ENCODE data around the gene TF.

Gene TF

DNA sequence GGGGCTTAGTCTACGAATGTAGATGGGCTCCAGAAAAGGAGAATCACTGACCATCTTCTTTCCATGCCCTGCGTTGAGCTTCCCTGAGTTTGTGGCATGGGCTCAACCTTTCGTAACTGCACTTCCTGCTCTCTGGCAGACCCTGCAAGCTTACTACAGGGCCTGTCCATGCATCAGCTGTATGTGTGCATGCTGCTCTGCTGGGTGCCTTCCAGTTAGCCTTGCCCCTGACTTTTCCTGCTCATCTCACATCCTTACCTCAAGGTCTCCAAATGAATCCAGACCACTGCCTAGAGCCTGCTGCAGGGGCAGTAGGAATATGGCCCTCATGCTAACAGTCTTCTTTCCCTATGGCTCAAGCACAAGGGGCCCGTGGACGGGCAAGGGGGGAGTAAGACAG is 2.0 kb upstream of the TF start:
- DNase-seq, result no peak
- in situ Hi-C loops (cut with HindIII; ENCODE audit: low pct_ligation_motif_present, low pct_unique_long_range_greater_than_20kb, low sequenced_read_pairs), result no loop called here

DNA sequence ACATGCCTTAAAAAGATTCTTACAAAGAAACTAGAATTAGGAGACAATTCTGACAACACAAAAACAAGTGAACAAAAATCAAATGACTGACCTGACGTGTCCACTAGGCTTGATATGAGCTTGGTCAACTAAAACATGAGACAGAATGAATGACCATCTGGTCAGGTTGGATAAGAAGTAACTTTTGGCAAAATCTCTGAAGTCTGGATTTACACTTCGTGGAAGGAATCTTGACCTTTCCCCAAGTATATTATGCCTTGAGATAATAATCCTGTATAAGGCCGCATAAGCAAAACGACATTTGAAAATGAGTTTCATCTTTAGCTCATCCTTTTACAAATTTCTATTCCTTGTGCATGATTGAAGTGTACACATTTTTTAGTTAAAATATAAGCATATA is 1.1 kb upstream of the TF start:
- no peak for DNase-seq
- in situ Hi-C loops (cut with HindIII; ENCODE audit: low pct_ligation_motif_present, low pct_unique_long_range_greater_than_20kb, low sequenced_read_pairs), result no loop called here

DNA sequence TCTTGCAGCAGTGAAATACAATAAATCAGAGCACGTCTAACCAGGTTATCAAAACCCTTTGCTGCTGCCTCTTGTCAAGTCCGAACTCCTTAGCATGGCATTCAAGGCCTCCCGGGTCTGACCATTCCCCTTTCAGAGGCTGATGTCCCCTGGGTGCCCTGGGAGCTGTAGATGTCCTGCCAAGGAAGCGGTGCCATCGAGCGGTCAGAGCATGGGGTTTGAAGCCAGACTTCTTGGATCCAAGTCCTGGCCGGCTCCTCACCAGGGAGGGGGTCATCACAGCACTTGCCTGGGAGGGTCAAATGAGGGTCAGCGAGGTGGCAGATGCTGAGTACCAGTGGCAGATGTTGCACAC is 496 bp downstream of the TF start:
- in situ Hi-C loops (cut with HindIII; ENCODE audit: low pct_ligation_motif_present, low pct_unique_long_range_greater_than_20kb, low sequenced_read_pairs), result no loop called here
- DNase-seq, result no peak

DNA sequence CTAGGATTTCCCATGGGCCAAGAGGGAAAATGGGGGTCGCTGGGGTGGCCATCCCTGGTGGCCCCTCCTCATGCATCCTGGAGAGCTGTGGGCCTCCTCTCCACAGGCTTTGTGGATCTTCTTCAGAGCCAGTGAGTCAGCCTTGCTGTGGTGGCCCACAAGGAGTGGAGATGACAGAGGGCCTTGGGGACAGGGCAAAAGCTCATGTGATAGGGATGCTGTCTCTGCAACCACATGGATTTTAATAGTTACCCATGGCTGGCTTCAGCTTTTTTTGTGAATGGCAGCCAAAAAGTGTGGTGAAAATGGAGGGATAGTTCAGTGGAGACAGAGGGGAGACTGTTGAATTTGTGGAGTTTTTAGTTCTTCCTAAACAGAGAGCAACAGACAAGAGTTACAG is 1.2 kb downstream of the TF start:
- in situ Hi-C loops (cut with HindIII; ENCODE audit: low pct_ligation_motif_present, low pct_unique_long_range_greater_than_20kb, low sequenced_read_pairs), result no loop called here
- no peak for DNase-seq

DNA sequence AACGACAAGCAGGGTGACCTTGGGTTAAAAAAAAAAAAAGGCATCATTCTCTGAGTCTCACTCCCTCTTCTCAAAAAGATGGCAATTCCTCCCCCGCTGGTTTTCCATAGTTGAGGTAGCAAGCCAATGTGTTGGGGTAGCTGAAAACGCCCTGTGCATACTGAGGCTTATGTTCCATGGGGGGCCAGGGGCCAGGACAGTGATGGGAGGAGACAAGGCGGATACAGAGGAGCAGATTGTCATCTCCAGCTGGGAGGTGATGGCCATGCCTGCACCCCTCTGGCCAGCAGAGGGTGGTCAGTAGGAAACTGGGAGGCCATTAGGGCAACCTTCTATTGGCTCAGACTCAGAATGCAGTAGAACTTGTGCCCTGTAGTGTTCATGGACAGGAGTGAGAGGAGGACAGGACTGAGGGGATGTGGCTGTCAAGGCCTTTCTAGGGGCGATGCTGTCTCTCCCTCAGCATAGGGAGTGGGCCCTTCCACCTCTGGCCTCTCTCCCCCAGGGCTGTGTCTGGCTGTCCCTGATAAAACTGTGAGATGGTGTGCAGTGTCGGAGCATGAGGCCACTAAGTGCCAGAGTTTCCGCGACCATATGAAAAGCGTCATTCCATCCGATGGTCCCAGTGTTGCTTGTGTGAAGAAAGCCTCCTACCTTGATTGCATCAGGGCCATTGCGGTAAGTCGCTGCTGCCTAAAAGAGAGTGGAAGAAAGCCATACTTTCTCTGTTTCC is 1.9 kb downstream of the TF start:
- in situ Hi-C loops (cut with HindIII; ENCODE audit: low pct_ligation_motif_present, low pct_unique_long_range_greater_than_20kb, low sequenced_read_pairs), result no loop called here
- no peak for DNase-seq

DNA sequence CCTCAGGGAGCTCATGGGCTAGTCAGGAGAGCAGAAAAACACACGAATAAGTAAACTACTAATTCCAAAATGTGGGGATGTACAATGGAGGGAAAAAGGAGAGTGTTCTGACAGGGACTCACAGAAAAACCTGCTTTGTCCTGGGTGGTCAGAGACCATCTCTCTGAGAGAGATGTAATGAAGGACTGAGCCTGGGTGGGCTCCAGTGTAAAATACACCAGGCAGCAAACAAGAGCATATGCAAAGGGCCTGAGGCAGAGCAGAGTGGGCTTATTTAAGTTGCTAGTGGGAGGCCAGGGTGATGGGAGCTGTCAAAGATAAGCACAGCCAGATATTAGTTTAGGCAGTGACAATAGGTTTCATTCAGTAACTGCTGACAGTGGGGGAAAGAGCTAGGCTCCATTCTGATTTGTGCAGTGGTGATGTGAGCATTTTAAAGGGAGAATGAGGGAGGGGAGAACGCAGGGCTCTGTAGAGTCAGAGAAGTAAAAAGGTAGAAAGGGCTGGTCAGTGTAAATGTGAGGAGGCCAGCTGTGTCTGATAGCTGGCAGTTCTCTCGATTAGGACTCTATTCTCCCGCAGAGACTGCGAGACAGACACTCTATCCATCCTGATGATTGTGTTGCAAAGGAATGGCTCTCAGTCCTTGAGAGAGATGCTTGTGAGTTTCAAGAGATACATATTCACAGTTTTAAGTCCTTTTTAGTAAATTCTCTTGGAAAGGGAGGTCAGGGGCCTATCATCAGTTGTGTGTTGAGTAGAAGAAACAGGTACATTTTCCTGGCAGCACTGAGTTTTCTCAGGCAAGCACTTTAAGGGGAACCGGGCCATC is 3.5 kb downstream of the TF start:
- in situ Hi-C loops (cut with HindIII; ENCODE audit: low pct_ligation_motif_present, low pct_unique_long_range_greater_than_20kb, low sequenced_read_pairs), result no loop called here

DNA sequence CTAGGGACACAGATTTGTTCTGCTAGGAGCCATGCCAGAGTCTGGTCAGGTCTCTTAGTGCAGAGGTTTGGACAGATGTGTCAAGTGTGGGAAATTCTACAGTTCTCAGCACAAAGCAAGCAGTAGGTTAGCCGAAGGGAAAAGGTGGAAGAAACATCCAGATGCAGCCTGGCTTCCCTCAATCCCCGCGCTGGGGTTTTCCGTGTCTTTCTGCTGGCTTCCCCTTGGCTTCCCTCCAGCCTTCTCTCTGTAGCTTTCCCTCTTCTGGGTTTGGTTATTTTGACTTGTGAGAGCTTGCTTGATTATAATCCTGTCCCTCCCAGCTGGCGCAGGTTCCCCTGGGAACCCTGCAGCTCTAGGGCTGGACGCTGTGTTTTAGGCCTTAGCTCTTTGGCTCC is 4.1 kb downstream of the TF start:
- no peak for DNase-seq
- in situ Hi-C loops (cut with HindIII; ENCODE audit: low pct_ligation_motif_present, low pct_unique_long_range_greater_than_20kb, low sequenced_read_pairs), result no loop called here

More for the DNA sequence above, 3.5 kb downstream of the TF start:
- DNase-seq, result no peak

DNA sequence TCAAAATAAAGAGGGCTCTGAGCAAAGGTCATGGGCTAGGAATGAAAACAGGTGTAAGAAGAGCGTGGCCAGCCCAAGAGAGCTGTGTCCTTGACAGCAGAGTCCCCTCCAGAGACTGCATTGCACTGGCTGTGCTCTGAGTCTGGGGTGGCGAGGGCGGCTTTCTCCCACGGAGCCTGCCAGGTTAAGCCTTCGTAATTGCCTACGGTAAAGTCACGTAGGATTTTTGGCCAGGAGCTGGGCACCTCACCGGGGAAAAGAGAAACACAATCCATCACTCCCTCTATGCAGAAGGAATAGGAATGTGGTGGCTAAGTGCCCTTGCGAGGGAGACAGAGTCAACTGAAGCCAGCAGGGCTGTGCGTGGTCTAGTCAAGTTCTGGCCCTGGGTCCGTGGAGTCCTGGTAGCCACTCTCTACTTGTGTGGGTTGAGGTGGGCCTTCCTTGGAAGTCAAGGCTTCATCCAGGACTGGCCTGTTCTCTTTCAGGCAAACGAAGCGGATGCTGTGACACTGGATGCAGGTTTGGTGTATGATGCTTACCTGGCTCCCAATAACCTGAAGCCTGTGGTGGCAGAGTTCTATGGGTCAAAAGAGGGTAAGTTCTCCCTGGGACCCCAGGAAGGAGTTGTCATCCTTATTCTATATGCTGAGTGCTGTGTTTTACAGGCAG is 7.0 kb downstream of the TF start:
- DNase-seq, result no peak
- in situ Hi-C loops (cut with HindIII; ENCODE audit: low pct_ligation_motif_present, low pct_unique_long_range_greater_than_20kb, low sequenced_read_pairs), result no loop called here

DNA sequence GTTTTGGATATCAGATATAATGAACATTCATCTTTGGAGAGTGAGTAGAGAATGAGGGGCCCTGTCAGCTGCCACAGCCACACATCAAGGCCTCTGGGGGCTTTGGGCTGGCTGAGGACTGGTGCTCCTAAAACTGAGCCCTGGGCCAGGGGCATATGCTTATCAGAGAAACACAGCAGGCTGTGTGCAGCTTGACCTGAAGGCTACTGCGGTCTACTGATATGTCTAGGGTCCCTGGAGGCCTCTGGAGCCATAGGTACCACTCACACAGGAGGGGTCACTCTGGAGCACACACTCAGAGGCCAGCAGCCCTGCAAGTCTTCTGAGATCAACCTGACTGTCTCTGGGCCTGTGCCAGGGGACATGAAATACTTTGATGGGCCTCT is 7.6 kb downstream of the TF start:
- in situ Hi-C loops (cut with HindIII; ENCODE audit: low pct_ligation_motif_present, low pct_unique_long_range_greater_than_20kb, low sequenced_read_pairs), result no loop called here
- no peak for DNase-seq

DNA sequence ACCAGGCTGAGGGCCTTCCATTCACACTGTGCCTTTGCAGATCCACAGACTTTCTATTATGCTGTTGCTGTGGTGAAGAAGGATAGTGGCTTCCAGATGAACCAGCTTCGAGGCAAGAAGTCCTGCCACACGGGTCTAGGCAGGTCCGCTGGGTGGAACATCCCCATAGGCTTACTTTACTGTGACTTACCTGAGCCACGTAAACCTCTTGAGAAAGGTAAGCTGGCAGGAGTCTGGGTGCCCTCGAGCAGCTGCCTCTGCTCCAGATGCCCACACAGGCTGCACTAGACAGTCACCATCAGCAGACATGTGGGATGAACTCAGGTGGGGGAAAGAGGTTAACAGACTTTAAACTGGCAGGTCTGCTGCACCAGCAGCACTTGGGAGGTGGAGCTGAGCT is 8.3 kb downstream of the TF start:
- DNase-seq, result no peak
- in situ Hi-C loops (cut with HindIII; ENCODE audit: low pct_ligation_motif_present, low pct_unique_long_range_greater_than_20kb, low sequenced_read_pairs), result no loop called here

DNA sequence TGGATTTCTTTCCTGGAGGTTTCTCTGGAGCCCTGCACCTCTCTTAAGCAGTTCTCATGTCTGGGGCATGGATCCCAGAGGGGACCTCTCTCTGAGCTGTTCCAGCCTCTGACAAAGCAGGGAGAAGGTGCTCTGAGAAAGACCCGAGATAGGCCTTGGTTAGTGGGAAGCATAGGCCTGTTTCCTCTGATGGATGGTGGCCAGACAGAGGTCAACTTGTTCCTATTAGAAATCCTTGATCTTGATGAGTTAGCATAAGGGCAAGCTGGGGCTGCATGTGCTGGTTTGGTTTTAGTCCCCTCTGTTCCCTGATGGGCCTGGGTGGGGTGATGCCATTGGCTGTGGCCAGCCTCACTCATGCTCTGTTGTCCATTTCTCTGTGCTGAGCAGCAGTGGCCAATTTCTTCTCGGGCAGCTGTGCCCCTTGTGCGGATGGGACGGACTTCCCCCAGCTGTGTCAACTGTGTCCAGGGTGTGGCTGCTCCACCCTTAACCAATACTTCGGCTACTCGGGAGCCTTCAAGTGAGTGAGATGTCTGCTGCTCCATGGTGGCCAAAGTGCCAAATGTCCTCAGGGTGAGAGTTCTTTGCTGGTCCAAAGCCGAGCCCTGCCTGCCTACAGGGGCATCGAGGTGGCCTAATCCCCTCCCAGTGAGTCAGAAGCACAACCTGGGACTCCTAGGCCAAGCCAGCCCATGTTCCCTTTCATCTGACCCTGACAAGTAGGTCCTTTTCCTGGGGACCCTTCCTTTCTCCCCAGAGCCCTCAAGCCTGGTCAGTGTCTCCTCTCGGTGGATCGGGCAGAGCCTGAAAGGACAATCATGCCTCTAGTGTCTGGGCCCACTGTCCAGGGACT is 9.0 kb downstream of the TF start:
- no peak for DNase-seq
- in situ Hi-C loops (cut with HindIII; ENCODE audit: low pct_ligation_motif_present, low pct_unique_long_range_greater_than_20kb, low sequenced_read_pairs), result no loop called here

DNA sequence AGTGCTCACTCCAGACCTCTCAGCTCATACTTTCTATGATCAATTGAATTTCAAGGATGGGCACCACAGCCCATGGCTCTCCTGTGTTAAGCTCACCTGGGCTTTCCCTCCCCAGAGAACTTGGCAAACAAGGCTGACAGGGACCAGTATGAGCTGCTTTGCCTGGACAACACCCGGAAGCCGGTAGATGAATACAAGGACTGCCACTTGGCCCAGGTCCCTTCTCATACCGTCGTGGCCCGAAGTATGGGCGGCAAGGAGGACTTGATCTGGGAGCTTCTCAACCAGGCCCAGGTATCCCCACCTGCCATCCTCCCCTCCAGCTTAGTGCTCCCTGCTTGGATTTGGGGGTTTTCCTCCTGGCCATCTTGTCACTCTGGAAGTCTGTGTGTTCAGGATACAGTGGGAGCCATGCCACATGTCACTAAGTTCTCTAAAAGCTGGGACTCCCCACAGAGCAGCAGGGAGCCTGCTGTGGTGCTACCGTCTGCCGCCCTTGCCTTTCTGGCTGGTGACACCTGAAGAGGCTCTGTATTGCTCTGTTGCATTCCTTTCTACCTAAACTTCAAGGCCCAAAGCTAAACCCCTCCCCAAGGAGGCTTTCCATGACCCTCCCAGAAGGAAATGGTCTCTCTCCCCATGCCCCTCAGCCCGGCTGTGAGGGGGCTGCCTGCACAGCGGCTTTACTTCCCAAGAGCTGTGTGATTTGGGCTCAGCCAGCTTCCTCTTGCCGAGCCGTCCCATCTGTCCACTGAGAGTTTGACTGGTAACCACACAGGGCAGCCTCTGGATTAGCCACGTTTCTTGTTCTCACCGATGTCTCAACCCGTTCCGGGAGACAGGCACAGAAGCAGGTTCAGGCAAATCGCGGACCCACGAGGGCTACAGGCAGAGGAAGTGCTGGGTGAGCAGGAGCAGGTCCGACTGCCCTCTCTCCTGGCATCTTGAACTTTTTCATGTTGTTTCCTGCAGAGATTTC is 10.8 kb downstream of the TF start:
- DNase-seq, result no peak
- in situ Hi-C loops (cut with HindIII; ENCODE audit: low pct_ligation_motif_present, low pct_unique_long_range_greater_than_20kb, low sequenced_read_pairs), result no loop called here

DNA sequence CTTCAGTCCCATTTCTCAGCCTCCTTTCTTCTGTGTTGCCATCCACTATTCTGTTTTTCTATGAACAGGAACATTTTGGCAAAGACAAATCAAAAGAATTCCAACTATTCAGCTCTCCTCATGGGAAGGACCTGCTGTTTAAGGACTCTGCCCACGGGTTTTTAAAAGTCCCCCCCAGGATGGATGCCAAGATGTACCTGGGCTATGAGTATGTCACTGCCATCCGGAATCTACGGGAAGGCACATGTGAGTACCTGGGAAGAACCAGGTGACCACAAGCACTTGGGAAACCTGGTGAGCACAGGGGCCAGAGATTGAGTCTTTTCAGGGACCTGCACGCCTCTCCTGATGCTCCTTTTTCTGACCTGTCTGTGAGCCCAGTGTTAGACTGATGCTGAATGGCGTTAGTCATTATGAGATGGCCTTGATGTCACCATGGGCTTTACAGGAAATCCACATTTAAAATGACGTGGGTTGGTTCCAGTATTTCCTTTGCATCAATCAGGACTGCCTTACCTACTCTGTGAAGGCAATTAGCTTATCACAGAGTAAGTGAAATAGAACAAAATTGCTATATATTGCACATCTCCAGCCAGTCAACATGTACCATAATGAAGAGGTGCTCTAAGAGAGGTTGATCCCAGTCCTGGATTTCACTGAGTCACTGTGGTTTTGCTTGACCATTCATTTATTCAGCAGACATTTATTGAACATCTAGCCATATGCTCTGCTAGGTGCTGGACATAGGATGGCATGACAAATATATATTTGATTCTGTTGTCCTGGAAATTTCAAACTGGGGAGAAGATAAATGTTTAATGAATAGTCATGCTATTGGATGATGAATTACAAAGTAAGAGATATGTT is 11.7 kb downstream of the TF start:
- in situ Hi-C loops (cut with HindIII; ENCODE audit: low pct_ligation_motif_present, low pct_unique_long_range_greater_than_20kb, low sequenced_read_pairs), result no loop called here
- DNase-seq, result no peak

DNA sequence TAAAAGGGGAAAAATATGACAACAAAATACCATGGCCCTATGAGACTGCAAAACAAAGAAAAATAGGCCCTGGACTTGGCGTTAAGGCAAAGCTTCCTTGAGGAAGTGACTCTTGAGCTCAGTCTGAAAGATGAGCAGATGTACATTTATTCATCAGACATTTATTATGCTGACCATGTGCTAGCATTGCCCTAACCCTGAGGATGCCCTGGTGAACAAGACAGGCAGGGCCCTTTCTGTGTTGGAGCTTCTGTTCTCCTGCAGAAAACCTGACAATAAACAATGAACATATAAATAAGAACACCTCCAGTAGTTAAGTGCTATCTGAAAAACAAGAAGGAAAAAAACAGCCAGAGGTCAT is 12.4 kb downstream of the TF start:
- DNase-seq, result no peak
- in situ Hi-C loops (cut with HindIII; ENCODE audit: low pct_ligation_motif_present, low pct_unique_long_range_greater_than_20kb, low sequenced_read_pairs), result no loop called here

DNA sequence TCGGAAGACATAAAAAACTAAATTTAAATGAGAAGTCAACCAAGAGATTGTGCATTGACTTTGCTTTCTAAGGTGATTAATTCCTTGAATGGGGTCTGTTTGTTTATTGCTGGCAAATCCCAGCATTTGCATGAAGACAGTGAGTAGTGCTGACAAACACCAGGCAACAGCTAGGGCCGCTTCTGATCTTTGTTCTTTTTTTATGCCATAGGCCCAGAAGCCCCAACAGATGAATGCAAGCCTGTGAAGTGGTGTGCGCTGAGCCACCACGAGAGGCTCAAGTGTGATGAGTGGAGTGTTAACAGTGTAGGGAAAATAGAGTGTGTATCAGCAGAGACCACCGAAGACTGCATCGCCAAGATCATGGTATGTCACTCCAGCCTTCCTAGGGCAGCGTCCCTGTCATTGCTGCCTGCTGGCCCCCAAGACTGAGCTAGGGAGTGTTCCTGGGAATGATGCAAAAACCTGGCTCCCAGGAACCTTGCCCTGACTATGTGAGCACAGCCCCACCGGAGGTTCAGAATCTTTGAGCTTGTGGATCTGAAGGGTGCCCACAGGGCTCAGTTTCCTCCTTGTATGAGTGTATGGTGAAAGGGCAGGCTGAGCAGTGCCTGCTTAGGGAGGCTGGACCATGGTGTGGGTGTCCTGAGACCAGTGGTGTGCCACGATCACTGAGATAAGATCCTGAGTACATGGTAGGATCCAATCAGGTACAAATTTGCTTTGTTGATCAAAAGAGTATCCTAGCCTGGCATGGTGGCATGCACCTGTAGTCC is 13.0 kb downstream of the TF start:
- DNase-seq, result no peak
- in situ Hi-C loops (cut with HindIII; ENCODE audit: low pct_ligation_motif_present, low pct_unique_long_range_greater_than_20kb, low sequenced_read_pairs), result no loop called here

DNA sequence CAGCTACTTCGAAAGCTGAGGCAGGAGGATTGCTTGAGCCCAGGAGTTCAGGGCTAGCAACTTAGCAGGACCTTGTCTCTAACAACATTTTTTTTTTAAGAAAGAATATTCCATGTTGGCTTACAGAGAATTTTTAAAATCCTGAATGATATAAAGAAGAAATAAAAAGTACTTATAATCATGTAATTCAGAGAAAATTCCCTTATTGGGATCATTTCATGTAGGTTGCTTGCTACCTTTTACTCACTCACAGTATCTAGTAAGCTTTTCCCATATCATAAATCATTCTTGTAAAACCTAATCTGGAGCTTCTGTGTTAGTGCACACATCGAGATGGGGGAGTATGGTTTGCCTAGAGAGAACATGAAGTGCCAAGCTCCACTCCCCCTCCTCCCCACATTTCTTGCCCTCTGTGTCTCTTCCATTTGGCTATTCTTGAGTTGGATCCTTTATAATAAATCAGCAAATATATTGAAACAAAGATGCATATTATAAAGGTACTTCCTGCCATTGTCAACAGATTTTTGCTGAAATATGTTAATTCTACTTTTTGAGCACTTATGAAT is 13.6 kb downstream of the TF start:
- in situ Hi-C loops (cut with HindIII; ENCODE audit: low pct_ligation_motif_present, low pct_unique_long_range_greater_than_20kb, low sequenced_read_pairs), result no loop called here
- no peak for DNase-seq

Measured in ACHN (cell line).